T-helper 1 cell (primary cell): ENCODE results near the gene VTA1.
"Not testable (repeated sequence)": the region's sequence is repeated elsewhere in the genome, so short reads cannot be mapped to it uniquely, and the experiment has no call there.

Source experiments
- DNase-seq, 5 donors: peaks; one replicate each; pipeline ENCODE4 v3.0.0-alpha.2; 2012 to 2020

Gene VTA1

DNA sequence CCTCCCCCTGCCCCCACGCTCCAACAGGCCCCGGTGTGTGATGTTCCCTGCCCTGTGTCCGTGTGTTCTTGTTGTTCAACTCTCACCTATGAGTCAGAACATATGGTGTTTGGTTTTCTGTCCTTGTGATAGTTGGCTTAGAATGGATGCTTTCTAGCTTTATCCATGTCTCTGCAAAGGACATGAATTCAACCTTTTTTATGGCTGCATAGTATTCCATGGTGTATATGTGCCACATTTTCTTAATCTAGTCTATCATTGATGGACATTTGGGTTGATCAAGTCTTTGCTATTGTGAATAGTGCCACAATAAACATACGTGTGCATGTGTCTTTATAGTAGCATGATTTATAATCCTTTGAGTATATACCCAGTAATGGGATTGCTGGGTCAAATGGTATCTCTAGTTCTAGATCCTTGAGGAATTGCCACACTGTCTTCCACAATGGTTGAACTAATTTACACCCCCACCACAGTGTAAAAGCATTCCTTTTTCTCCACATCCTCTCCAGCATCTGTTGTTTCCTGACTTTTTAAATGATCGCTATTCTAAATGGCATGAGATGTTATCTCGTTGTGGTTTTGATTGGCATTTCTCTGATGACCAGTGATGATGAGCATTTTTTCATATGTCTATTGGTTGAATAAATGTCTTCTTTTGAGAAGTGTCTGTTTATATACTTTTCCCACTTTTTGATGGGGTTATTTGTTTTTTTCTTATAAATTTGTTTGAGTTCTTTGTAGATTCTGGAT lies 82.6 kb downstream of the VTA1 start:
- DNase-seq: not testable (repeated sequence)

DNA sequence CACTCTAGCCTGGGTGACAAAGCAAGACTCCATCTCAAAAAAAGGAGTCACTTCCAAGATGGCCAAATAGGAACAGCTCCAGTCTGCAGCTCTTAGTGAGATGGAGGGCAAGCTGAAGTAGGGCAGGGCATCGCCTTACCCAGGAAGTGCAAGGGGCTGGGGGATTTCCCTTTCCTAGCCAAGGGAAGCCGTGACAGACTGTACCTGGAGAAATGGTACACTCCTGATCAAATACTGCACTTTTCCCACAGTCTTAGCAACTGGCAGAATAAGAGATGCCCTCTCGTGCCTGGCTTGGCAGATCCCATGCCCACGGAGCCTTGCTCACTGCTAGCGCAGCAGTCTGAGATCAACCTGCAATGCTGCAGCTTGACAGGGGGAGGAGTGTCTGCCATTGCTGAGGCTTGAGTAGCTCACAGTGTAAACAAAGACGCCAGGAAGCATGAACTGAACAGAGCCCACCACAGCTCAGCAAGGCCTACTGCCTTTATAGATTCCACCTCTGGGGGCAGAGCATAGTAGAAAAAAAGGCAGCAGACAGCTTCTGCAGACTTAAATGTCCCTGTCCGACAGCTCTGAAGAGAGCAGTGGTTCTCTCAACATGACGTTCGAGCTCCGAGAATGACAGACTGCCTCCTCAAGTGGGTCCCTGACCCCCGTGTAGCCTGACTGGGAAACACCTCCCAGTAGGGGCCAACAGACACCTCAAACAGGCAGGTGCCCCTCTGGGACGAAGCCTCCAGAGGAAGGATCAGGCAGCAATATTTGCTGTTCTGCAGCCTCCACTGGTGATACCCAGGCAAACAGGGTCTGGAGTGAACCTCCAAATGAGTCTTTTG lies 85.4 kb downstream of the VTA1 start:
- DNase-seq: peak in 4 of 5 donors; percentile 2 to 11 (median 7)

DNA sequence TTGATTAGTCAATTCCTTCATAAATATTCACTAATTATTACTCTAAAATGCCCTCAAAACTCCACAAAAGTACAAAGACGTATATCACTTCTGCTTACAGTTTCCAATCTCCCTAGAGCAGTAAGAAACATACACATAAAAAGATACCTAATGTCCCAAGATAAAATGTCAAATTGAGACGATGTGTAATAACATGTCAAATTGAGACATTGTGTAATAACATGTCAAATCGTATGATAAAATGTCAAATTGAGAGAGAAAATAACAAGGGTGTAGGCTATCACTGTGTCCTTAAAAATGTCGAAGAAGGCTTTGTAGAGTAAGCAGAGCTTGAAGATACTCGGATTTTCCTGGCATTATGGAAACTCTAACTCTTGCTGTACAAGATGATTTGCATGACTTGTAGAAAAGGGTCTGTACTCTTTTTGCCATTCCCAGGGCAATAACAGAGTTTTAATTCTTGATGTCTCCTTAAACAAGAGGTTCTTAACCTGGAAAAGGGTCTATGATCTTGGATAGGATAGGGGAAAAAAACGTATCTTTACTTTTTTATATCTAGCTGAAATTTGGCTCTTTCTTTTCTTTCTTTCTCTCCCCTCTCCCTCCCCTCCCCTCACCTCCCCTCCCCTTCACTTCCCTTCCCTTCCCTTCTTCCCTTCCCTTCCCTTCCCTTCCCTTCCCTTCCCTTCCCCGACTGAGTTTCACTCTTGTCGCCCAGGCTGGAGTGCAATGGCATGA lies 87.1 kb downstream of the VTA1 start:
- no peak for DNase-seq

DNA sequence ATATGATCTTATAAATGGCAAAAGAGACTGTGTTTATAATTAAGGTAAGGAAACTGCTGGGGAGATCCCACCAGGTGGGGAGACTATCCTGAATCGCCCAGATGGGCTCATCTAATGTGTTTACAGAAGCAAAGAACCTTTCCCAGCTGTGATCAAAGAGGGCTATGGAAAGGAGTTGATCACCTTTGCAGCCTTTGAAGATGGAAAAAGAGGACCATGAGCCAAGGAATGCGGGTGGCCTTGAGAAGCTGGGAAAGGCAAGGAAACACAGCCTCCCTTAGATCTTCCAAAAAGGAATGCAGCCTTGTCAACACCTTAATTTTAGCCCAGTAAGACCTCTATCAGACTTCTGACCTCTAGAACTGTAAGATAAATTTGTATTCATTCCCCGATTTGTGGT lies 88.2 kb downstream of the VTA1 start:
- no peak for DNase-seq

DNA sequence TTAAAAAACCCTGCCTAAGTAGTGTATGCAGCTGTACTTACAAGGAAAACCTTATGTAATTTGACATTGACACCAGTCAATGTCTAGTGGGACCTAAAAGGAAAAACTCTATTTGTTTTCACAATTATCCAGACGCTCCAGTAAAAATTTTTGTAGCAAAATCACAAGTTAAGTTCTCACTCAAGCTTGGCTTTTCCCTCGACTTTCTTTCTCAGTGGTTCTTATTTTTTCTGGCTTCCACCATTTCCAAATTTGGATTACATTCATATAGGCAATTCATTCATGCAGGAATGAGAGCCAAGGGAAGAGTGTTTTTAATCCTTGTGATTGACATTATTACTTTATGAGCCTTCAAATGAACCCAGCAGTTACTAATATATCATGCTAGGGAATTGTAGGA lies 88.7 kb downstream of the VTA1 start:
- no peak for DNase-seq

DNA sequence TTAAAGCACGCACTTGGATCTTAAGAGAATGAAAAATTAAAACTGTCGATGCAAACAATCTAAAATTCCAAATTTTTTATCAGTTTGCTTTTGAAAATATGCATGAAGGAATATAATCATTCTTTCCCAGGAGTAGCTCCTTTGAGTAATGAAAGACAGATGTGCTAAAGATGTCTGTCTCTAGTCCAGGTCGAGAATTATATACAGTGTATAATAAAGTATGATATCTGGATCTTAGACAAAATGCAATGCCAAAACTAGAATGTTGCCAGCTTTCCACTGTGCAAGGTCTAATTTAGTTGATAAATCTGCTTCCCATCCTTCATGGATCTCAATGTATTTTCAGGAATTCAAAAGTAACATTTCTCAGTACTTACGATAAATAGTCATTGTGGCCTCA lies 89.6 kb downstream of the VTA1 start:
- no peak for DNase-seq

DNA sequence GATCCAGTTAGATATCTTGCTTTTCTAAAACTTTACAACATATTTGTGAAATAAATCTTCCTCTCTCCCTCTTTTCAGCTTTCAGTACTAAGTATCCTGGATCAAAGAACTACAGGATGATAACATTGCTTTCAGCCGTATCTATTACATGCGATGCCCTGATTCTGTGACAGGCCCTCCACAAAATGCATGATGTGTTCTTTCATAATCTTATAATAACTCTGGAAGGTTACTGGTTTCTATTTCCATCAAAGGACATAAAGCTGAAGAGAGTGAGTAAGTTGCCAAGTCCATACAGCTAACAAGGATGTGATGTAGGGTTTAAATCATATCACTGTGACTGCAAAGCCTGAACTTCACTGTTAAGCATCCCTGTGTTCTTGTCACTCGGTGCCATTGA lies 91.8 kb downstream of the VTA1 start:
- DNase-seq: no peak

DNA sequence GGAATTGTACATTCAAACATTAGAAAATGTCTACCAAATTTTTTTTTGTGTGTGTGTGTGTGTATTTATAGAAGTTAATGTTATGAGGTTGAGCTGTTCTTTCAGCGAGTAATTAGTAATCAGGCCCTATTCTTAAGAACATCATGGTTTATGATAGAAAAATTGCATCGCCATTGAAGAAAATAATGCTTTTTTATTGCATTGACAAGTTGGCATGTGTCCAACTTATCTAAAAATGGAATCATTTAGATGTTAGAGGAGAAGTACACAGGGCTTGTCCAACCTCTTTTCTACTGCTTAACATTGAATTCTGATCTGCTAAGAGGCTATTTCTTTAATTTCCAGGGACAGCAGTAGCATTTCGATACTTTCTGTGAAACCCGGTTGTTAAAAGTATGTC lies 93.1 kb downstream of the VTA1 start:
- DNase-seq: no peak

DNA sequence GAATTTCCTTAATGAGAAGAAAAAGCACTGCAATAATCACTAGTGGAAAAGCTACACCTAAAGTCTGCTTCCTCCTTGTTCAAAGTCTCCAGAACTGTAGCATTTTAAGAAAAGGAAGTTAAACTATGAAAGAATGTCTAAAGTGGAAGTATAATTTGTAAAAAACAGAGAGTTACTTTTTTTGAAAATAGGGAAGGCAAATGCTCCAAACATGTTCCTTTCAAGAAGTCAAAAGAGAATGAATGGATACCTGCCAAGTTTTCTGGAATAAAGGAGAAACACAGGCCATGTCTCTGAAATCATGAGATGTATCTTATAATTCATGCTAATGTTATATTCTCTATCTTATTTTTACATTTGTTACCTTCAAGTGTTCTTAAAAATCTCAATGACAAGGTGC lies 94.0 kb downstream of the VTA1 start:
- no peak for DNase-seq

DNA sequence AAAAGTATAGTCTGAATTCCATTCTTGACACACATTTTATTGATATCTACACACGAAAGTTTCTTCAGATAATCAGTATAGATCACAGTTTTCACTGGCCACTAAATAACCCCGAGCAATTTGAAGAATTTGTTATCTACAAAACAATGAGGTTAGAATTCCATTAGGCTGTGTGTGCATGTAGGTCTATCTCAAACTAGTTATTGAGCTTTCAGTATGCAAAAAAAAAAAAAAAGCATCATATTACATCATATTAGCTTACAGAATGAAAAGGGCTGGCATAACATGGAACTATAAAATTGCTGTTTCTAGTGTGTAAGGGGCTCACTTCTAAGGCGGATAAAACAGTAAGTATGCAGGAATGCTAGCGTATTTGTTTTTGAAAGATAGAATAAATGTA lies 95.2 kb downstream of the VTA1 start:
- no peak for DNase-seq

DNA sequence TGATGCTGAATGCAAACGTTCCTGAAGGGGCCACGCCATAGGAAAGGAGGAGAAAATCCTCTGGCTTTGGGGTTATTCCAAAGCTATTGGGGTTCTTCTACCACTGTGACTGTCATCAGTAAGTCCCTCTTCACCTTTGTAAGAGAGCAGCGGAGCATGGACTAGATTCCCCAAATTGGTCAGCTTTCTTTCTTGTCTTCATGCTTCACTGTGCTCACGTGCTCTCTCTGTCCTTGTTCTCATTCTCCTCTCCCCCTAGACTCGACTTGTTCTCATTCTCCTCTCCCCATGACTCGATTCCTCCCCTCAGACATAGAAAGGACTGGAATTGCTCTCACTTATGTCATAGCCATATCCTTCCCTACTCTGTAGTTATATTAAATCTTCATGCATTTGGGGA lies 99.9 kb downstream of the VTA1 start:
- no peak for DNase-seq

DNA sequence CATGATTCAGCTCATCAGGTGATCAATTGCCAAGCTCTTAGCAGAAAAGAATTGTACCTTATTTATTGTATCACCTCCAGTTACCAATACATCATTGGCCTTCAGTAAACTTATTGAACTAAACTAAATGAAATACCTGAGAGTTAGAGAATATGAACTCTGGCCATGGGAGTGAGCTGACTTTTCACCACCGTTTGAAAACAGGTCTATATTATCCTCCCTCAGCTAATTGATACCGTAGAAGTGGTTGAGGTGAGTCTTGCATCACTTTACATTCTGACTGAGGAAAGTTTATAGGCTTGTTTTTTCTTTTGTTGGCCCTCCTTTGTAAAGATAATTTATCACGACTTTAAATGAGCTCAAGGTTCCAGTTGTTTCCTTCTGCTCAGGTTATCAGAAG lies 102.2 kb downstream of the VTA1 start:
- no peak for DNase-seq

DNA sequence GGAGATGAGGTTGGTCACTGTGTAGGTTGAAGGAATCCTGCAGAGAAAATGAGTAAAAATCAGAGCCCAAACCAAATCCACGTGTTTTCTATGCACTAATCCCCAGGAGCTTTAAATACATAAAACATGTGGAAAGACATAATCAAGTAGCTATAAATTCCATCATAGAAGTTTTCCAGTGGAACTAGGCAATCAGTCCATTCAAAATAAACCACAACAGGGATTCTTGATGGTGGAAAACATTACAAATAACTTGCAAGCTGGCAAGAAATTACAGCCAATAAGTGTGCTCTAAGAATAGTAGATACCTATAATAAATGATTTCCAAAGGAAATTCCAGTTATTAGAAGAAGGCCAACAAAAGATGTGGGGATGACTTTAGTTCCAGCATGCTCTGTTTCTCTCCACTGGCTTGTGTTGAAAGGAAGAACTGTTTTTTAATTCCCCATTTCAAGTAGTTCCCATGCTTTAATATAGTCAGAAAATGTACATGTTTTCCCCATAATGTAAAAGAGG lies 104.9 kb downstream of the VTA1 start:
- no peak for DNase-seq

DNA sequence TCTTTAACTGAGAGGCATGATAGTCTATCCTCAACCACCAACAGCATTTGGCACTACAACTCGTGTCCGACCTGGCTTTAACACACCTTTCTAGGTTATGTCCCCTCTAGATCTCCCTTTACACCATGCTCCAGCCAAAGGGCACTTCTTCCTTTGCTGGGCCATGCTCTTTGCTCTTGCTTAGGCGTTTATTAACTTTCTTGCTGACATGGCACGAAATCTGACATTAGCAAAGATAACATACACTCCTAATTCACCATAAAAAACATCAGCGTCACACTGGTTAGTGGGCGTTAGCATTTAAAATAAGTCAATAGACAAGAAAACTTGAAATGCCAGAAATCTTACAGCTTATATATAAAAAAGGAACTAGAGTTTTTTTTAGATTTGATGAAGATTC lies 107.5 kb downstream of the VTA1 start:
- DNase-seq: no peak

DNA sequence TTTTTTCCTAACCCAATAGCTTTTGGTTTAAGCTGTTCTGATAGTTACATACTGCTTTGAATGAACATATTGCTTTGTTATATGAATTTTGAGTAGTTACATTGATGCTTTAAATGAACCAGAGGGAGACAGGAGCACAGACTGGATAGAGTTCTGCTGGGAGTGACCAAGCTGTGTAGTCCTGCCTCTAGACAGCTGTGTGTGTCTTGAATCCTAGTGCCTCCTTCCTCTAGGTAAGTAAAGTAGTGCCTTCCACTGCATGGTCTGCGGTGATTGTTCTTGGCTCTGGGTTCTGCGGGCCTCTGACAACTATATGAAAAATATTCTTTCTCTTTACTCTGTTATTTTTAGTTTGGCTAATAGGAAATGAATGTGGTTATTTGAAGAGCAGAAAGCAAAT lies 108.7 kb downstream of the VTA1 start:
- DNase-seq: no peak

DNA sequence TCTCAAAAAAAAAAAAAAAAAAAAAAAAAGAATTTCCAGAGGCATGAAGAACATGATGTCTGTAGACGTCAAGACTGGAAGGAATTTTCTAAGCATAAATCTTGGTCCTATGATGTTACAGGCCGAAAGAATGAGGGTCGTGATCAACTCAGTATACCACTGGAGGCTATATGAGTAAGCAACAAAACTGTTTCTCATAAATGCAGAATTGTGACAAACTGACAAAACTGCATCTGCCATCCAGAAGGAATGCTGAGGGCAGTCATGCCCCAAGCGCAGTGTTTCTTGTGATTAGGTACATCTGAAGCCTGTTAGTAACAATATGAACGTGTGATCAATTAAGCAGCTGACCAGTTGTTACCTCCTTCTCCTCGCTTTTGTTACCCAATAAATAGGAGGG lies 111.2 kb downstream of the VTA1 start:
- no peak for DNase-seq

DNA sequence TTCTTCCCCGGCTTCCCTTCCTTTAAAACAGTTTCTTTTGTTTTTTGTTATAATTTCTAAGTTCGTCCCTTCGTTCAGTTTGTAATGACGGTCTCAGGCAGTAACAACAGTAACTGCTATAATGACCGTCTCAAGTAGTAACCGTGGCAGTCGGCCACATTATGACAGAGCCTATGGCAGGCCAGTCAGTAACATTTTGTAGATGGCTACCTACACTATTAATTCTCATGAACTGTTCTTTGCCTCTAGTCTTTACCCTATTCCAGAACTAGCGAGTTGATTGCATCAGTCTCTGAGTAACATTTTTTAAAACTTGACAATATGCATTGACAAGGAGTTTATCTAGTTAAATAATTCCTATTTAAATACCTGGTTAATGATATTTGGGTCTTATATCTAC lies 111.7 kb downstream of the VTA1 start:
- DNase-seq: no peak

DNA sequence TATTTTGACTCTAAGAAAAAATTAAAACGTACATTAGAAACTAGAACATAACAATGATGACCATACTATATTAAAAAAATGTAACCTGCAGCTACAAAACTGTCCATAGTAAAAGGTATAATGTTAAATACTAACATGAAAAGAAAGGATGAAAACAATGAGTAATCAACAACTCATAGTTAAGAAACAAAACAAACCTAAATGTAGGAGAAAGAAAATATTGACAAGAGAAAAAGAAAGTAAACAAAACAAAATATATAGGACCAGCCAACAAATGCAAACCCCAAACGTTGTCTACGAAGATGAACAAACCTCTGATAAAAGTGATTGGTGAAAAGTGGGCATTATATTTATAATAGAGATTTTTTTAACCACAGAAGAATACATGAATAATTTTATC lies 113.7 kb downstream of the VTA1 start:
- no peak for DNase-seq

DNA sequence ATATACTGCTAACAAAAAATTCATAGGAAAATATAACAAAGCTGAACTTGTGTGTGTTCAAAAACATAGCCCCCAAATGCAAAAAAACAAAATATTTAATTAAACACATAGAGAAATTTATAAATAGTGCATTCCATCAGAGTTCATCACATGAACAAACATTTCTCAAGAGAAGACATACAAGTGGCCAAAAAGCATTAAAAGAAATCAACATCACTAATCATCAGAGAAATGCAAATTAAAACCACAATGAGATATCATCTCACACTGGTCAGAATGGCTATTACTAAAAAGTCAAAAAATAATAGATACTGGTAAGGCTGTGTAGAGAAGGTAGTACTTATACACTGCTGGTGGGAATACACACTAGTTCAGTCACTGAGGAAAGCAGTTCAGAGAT lies 115.2 kb downstream of the VTA1 start:
- DNase-seq: no peak

DNA sequence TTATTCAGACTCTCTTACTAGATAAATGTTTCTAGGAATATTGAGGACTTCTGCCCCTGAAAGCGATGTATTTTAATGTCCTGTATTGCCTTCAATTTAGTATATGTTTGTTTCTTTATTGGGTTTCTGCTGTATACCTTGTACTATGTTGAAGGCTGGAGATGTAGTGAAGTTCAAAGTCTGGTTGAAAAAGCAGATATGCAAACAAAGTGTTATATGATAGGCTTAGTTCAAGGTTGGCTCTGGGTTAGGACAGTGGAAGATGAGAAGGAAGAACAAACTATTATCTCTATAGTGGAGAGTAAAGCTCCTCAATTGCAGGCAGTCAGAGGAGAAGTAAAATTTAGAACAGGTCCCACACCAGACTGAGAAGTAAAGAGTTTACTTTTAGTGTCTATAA lies 118.4 kb downstream of the VTA1 start:
- DNase-seq: no peak

DNA sequence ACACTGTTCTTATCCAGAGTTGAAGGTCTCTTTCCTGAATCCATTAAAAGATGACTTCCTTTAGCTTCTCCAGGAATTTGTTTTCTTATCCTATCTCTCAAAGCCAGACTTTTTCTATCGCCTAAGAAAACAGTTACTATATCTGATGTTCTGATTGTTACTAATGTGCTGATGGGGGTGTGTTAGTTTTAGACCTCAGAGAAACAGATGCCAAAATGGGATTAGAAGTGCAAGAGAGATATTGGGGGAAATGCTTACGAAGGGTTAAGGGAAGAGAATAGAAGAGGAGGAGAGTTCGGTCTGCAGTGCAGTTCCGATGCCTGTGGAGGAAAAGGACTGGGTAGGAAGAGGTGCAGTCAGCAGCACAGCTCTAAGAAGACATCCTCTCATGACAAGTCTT lies 119.0 kb downstream of the VTA1 start:
- no peak for DNase-seq

DNA sequence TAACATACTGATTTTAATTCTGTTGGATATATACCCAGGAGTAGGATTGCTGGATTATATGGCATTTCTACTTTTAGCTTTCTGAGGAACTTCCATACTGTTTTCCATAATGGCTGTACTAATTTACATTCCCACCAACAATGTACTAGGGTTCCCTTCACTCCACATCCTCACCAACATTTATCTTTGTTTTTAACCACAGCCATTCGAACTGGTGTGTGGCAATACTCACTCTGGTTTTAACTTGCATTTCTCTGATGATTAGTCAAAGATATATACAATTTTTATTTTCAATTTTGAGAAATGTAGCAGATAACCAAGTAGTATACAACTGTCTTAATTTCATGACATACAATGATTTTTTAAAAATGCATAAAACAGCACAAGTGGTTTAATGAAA lies 124.4 kb downstream of the VTA1 start:
- DNase-seq: no peak
